SK-N-SH treated with all-trans-retinoic acid at 6 μM for 48 hours (cell line): Measurements from ENCODE around the gene B9D1.

Source experiments
- ARNTL ChIP-seq: fragments of 450-650 bp; formaldehyde crosslinking; IDR thresholded peaks from 2 replicates; pipeline ENCODE4 v1.5.0; 2020; ENCODE audit warnings: low read depth, mild to moderate bottlenecking, moderate library complexity, borderline replicate concordance
- PATZ1 ChIP-seq: fragments of 250-450 bp; sonication (Bioruptor Pico); IDR thresholded peaks from 2 replicates; pipeline ENCODE4 v1.8.0; 2020; ENCODE audit warnings: mild to moderate bottlenecking, moderate library complexity, borderline replicate concordance
- RARB ChIP-seq: fragments of 250-450 bp; sonication (Bioruptor Pico); IDR thresholded peaks from 2 replicates; pipeline ENCODE4 v1.8.0; 2021; ENCODE audit warnings: mild to moderate bottlenecking, moderate library complexity
- TOX ChIP-seq: fragments of 250-450 bp; sonication (Bioruptor Pico); IDR thresholded peaks from 2 replicates; pipeline ENCODE4 v1.8.0; 2021; ENCODE audit warnings: mild to moderate bottlenecking, moderate library complexity, borderline replicate concordance
- TSHZ2 ChIP-seq: fragments of 250-450 bp; sonication (Bioruptor Pico); IDR thresholded peaks from 2 replicates; pipeline ENCODE4 v1.5.0; 2020; ENCODE audit warnings: mild to moderate bottlenecking, moderate library complexity
- ZFP30 ChIP-seq: fragments of 450-650 bp; formaldehyde crosslinking; IDR thresholded peaks from 2 replicates; pipeline ENCODE4 v1.5.0; 2022; ENCODE audit warnings: mild to moderate bottlenecking, moderate library complexity
- ZNF8 ChIP-seq: fragments of 450-650 bp; formaldehyde crosslinking; IDR thresholded peaks from 2 replicates; pipeline ENCODE4 v1.5.0; 2020; ENCODE audit warnings: mild to moderate bottlenecking, moderate library complexity

- TF ChIP-seq PATZ1, result no peak
- TF ChIP-seq TSHZ2 (CRISPR knock-in tag), result no peak
- no peak for TF ChIP-seq ZNF8
- no peak for TF ChIP-seq RARB (CRISPR knock-in tag)
- TF ChIP-seq ARNTL, result no peak
- no peak for TF ChIP-seq ZFP30 (CRISPR knock-in tag)
- TF ChIP-seq TOX, result no peak
These were observed 2.7 kb downstream of the B9D1 start for GRCh38 chr17:19359856-19360255.
